Osteocyte (in vitro differentiated cells): Measurements from ENCODE around the gene EVI5L. TPM values are rescaled to one million over a fixed set of nuclear protein-coding genes. Genes with fewer than 3 reads are reported as not detected.
"Not testable (repeated sequence)": the region's sequence is repeated elsewhere in the genome, so short reads cannot be mapped to it uniquely, and the experiment has no call there.

ENCODE experiments used
- DNase-seq: peaks from one replicate; pipeline ENCODE4 v3.0.0; 2021; ENCODE audit warnings: mixed read lengths; ENCODE audit not compliant: unreplicated experiment; ENCODE audit errors: extremely low spot score
- H3K27ac Mint-ChIP-seq: one replicate; pipeline ENCODE4 v1.8.0; 2021; ENCODE audit warnings: mild to moderate bottlenecking, mixed read lengths; ENCODE audit not compliant: unreplicated experiment
- H3K27me3 Mint-ChIP-seq: one replicate; pipeline ENCODE4 v1.8.0; 2021; ENCODE audit warnings: mixed read lengths; ENCODE audit not compliant: unreplicated experiment
- H3K36me3 Mint-ChIP-seq: one replicate; pipeline ENCODE4 v1.8.0; 2021; ENCODE audit warnings: mixed read lengths; ENCODE audit not compliant: unreplicated experiment
- H3K4me1 Mint-ChIP-seq: one replicate; pipeline ENCODE4 v1.8.0; 2021; ENCODE audit warnings: mixed read lengths; ENCODE audit not compliant: unreplicated experiment
- H3K4me3 Mint-ChIP-seq: one replicate; pipeline ENCODE4 v1.8.0; 2021; ENCODE audit warnings: mild to moderate bottlenecking, moderate library complexity, mixed read lengths; ENCODE audit not compliant: unreplicated experiment
- H3K9me3 Mint-ChIP-seq: one replicate; pipeline ENCODE4 v1.8.0; 2021; ENCODE audit warnings: mixed read lengths; ENCODE audit not compliant: unreplicated experiment
- total RNA-seq: library from RNA; stranded (reverse); gene quantifications from 2 replicates; pipeline ENCODE4 v1.2.1, GENCODE V29; 2021
- TF ChIP-seq, protein P1 (sequence below): fragments of 200-600 bp; sonication (generic); IDR thresholded peaks from 2 replicates; pipeline ENCODE4 v1.5.0; 2021; ENCODE audit warnings: antibody characterized with exemption, mild to moderate bottlenecking, moderate library complexity

The EVI5L gene
- total RNA-seq, 1 donor from 2014 or later = 27.6 TPM

DNA sequence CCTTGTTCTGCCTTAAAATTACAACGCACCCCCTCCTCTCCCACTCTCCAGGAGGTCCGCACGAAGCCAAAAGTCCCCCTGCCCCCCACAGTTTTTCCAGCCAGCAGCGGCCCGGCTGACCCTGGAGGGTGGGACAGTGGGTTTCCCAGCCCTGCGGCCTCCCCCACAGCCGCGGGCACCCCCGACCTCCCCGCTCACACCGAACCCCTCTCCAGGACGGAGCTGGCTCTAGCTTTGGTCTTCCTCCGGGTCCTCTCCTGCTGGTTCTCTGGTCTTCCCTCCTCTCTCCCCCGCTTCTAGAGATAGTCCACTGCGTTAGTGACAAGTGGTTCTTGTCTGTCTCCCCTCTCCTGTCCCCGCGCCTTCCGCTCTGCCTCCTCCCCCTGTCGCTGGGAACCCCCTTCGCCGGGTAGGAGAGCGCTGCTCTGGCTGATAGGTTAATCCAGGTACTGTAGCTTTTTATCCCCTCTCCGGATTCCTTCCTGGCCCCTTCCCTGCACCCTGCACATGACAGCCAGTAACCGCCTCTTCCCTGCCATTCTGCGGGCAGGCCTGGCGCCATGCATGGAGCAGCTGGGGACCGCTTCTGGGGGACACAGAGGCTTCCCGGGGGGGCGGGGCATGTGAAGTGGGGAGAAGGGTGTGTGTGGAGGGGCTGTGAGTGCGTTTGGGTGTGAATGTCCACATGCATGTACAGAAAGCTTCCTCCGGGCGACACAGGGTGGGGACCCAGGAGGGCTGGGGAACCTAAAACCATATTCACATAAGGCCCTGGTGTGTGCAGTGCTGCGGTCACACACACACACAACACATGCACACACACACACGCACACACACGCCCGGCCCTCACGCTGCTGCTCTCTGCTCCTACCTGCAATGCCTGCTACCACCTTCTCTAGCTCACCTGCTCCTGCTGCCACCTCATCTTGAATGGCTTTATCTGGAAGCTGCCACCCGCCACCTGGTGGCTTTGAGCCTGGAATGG lies 27.0 kb downstream of the EVI5L start:
- Mint-ChIP-seq H3K27ac (no peak overlapping the region), H3K36me3 (peaks cover 2% of the 10 kb centered on the region), H3K27me3 (no peaks in the 10 kb centered on the region), H3K4me3 (no peak overlapping the region), H3K9me3 (no peaks in the 10 kb centered on the region), H3K4me1 (peaks cover 3% of the 10 kb centered on the region)
- DNase-seq = no peak
- TF ChIP-seq, protein P1, sequence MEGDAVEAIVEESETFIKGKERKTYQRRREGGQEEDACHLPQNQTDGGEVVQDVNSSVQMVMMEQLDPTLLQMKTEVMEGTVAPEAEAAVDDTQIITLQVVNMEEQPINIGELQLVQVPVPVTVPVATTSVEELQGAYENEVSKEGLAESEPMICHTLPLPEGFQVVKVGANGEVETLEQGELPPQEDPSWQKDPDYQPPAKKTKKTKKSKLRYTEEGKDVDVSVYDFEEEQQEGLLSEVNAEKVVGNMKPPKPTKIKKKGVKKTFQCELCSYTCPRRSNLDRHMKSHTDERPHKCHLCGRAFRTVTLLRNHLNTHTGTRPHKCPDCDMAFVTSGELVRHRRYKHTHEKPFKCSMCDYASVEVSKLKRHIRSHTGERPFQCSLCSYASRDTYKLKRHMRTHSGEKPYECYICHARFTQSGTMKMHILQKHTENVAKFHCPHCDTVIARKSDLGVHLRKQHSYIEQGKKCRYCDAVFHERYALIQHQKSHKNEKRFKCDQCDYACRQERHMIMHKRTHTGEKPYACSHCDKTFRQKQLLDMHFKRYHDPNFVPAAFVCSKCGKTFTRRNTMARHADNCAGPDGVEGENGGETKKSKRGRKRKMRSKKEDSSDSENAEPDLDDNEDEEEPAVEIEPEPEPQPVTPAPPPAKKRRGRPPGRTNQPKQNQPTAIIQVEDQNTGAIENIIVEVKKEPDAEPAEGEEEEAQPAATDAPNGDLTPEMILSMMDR = no peak

DNA sequence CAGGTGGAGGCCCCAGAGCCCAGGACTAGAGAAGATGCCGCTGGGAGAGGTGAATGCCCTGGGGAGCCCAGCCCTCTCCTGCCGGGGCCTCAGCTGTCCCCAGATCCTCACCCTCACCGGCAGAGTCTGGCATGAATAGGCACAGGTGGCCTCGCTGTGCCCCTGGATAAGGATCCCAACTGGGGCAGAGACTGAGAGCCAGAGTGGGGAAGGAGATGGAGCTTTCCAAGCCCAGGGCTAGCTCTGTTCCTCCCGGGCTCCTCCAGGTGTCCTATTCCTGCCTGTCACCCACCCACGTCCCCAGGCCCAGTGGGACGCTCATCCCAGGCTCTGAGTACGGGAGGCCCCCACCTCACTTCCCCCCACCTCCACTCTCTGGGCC lies 27.7 kb downstream of the EVI5L start:
- Mint-ChIP-seq H3K4me3 (no peak overlapping the region), H3K9me3 (no peaks in the 10 kb centered on the region), H3K27ac (no peak overlapping the region), H3K27me3 (no peaks in the 10 kb centered on the region), H3K36me3 (peaks cover 2% of the 10 kb centered on the region), H3K4me1 (peaks cover 3% of the 10 kb centered on the region)
- no peak for DNase-seq
- TF ChIP-seq, protein P1 = no peak

DNA sequence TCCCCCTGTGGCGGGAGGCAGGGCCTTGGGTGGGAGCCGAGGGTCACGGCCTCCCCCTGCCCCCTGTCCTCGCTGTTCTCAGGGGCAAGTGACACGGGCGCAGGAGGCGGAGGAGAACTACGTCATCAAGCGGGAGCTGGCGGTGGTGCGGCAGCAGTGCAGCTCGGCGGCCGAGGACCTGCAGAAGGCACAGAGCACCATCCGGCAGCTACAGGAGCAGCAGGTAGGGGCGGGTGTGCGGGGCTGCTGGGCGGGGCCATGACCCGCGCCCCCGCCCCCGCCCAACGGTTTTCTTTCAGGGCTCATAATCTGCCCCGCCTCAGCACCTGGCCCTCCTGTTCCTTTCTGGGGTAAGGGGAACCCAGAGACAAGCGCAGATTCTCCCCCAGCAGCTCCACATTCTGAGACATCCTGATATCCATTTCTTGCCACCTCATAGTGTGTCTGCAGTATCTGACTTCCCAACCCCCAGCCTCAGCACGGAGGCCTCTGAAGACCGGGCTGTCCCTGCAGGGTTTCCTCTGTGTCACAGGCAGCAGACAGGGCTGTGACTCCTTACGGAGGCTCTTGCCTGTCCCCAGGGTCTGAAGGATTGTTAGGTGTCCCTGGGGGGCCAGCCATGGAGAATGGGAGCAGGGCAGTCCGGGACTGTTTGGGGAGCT lies 28.2 kb downstream of the EVI5L start:
- Mint-ChIP-seq H3K9me3 (no peaks in the 10 kb centered on the region), H3K36me3 (peaks cover 2% of the 10 kb centered on the region), H3K27me3 (no peaks in the 10 kb centered on the region), H3K27ac (no peak overlapping the region), H3K4me3 (no peak overlapping the region), H3K4me1 (no peaks in the 10 kb centered on the region)
- TF ChIP-seq, protein P1 = no peak
- no peak for DNase-seq

DNA sequence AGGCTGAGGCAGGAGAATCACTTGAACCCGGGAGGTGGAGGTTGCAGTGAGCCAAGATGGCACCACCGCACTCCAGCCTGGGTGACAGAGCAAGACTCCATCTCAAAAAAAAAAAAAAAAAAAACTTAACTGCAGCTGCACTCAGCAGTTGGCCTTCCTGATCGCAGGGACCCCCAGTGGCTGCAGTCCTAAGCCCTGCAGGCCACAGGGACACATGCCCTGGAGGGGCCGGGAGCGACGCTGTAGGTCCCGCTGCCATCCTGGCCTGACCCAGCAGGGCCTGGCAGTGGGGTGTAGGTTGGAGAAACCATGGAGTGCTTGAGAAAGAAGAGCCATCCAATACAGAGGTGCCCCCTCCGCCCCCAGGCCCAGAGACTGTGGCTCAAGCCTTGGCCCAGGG lies 29.1 kb downstream of the EVI5L start:
- not testable (repeated sequence) for H3K27ac Mint-ChIP-seq, H3K9me3 Mint-ChIP-seq, H3K4me3 Mint-ChIP-seq, H3K36me3 Mint-ChIP-seq, H3K27me3 Mint-ChIP-seq, H3K4me1 Mint-ChIP-seq, DNase-seq

DNA sequence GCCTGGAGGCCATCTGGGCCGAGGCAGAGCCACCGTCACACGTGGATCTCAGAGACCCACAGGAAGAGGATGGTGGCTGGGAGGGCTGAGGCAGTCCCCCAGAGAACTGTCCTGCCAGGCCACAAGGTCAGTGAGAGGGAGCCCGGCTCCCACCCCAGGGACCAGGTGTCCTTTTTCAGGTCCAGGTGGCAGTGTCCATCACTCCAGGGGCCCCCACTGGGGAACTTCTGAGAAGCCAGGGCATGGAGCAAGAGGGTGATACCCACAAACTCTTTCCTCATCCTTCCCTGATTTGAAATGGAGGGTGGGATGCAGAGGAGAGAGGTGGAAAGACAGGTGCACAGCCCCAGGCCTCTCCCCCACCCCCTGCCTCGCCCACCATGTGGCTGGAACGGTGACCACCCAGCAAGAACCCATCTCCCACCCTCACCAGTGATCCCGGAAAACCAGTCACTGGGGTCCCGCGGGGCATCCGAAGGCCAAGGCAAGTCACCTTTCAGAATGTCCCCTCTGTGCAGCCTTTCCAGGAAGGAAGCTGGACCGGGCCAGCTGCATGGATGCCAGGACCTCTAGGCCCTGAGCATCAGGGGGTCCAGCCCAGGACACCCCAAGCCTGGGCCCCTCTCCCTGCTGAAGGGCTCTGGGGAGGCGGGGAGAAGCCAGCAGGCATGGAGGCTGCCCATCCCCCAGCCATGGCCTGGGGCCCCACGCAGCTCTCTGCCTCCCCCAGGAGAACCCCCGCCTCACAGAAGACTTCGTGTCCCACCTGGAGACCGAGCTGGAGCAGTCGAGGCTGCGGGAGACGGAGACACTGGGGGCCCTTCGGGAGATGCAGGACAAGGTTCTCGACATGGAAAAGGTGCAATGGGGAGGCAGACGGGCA lies 30.1 kb downstream of the EVI5L start:
- no peaks in the 10 kb centered on the region for H3K9me3 Mint-ChIP-seq
- TF ChIP-seq, protein P1 = no peak
- H3K27ac Mint-ChIP-seq = no peak overlapping the region
- peaks cover 2% of the 10 kb centered on the region for H3K36me3 Mint-ChIP-seq
- H3K27me3 Mint-ChIP-seq = peaks cover 4% of the 10 kb centered on the region
- no peaks in the 10 kb centered on the region for H3K4me1 Mint-ChIP-seq
- H3K4me3 Mint-ChIP-seq = no peak overlapping the region
- no peak for DNase-seq
